OCI-LY1 (cell line): Measurements from ENCODE around the gene AGAP1.
"Not testable (repeated sequence)": the region's sequence is repeated elsewhere in the genome, so short reads cannot be mapped to it uniquely, and the experiment has no call there.

ENCODE experiments used
- EZH2 ChIP-seq: fragments of 200-600 bp; sonication (generic), shearing (Covaris generic); IDR thresholded peaks from 2 replicates; pipeline ENCODE4 v1.8.0; 2017; ENCODE audit warnings: borderline replicate concordance, mixed run types, mild to moderate bottlenecking, antibody characterized with exemption, low read length, moderate library complexity, mixed read lengths
- TF ChIP-seq, protein P1 (sequence below): fragments of 200-600 bp; sonication (generic), shearing (Covaris generic); IDR thresholded peaks from 2 replicates; pipeline ENCODE4 v1.5.1; 2017; ENCODE audit warnings: mild to moderate bottlenecking, antibody characterized with exemption, low read length, moderate library complexity, mixed read lengths

DNA sequence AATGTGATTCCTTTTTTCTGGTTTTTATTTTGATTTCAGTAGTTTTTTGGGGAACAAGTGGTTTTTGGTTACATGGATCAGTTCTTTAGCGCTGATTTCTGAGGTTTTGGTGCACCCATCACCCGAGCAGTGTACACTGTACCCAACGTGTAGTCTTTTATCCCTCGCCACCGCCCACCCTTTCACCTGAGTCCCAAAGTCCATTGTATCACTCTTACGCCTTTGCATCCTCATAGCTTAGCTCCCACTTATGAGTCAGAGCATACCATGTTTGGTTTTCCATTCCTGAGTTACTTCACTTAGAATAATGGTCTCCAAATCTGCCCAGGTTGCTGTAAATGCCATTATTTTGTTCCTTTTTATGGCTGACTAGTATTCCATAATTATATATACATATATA, 453.2 kb downstream of the AGAP1 start:
- TF ChIP-seq, protein P1, sequence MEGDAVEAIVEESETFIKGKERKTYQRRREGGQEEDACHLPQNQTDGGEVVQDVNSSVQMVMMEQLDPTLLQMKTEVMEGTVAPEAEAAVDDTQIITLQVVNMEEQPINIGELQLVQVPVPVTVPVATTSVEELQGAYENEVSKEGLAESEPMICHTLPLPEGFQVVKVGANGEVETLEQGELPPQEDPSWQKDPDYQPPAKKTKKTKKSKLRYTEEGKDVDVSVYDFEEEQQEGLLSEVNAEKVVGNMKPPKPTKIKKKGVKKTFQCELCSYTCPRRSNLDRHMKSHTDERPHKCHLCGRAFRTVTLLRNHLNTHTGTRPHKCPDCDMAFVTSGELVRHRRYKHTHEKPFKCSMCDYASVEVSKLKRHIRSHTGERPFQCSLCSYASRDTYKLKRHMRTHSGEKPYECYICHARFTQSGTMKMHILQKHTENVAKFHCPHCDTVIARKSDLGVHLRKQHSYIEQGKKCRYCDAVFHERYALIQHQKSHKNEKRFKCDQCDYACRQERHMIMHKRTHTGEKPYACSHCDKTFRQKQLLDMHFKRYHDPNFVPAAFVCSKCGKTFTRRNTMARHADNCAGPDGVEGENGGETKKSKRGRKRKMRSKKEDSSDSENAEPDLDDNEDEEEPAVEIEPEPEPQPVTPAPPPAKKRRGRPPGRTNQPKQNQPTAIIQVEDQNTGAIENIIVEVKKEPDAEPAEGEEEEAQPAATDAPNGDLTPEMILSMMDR = not testable (repeated sequence)
- TF ChIP-seq EZH2 = not testable (repeated sequence)
